IMR-90 (cell line): ENCODE measurements around the gene KRT27. TPM values are rescaled to one million over a fixed set of nuclear protein-coding genes. Genes with fewer than 3 reads are reported as not detected.

Experiments used
- ATAC-seq: fragments of 200-7000 bp; cut with Tn5 transposase; 2 replicates; pipeline ENCODE4 v1.9.1; 2020; ENCODE audit warnings: low read depth, mild to moderate bottlenecking, moderate library complexity
- BruUV-seq: library from RNA; stranded (reverse); fragments of 400-500 nt; replicated peaks from 2 replicates; lab custom pipeline; 2021; lab: Mats Ljungman, UMichigan
- CTCF ChIA-PET: fragments of 300-600 bp; formaldehyde crosslinking; extraction: SDS; loops from one replicate; lab custom pipeline; 2021; ENCODE audit warnings: antibody characterized with exemption; lab: Yijun Ruan, JAX
- POLR2A ChIA-PET: fragments of 300-600 bp; sonication (Branson Sonifier 250); formaldehyde crosslinking; loops from one replicate; lab custom pipeline; 2022; ENCODE audit warnings: antibody characterized with exemption; ENCODE audit not compliant: unreplicated experiment; lab: Charles Lee
- DNase-seq: peaks from one replicate; pipeline ENCODE4 v3.0.0; 2013
- H2AFZ ChIP-seq: replicated peaks from 2 replicates; pipeline ENCODE3; 2013; ENCODE audit warnings: low read length, mild to moderate bottlenecking; ENCODE audit not compliant: poor library complexity
- H2AK5ac ChIP-seq: 2 replicates; pipeline ENCODE4 v1.6.1; 2013; ENCODE audit warnings: low read depth, low read length, inconsistent platforms
- H2AK9ac ChIP-seq: replicated peaks from 2 replicates; pipeline ENCODE3; 2013; ENCODE audit warnings: mild to moderate bottlenecking, low read depth, low read length, moderate library complexity; ENCODE audit not compliant: poor library complexity
- H2BK120ac ChIP-seq: 2 replicates; pipeline ENCODE4 v1.6.1; 2013; ENCODE audit warnings: low read depth, low read length, inconsistent platforms
- H2BK15ac ChIP-seq: 3 replicates; pipeline ENCODE4 v1.6.1; 2013; ENCODE audit warnings: low read depth, low read length, inconsistent platforms
- H2BK20ac ChIP-seq: 2 replicates; pipeline ENCODE4 v1.6.1; 2013; ENCODE audit warnings: low read depth, mild to moderate bottlenecking, inconsistent platforms, low read length, moderate library complexity
- H2BK5ac ChIP-seq: 2 replicates; pipeline ENCODE4 v1.6.1; 2013; ENCODE audit warnings: mild to moderate bottlenecking, low read depth, low read length, inconsistent platforms; ENCODE audit not compliant: poor library complexity, severe bottlenecking
- H3K14ac ChIP-seq: replicated peaks from 2 replicates; pipeline ENCODE4 v1.6.1; 2013; ENCODE audit warnings: low read depth, low read length, inconsistent platforms
- H3K18ac ChIP-seq: 2 replicates; pipeline ENCODE4 v1.6.1; 2013; ENCODE audit warnings: low read depth, low read length, control low read depth
- H3K23ac ChIP-seq: 2 replicates; pipeline ENCODE4 v1.6.1; 2013; ENCODE audit warnings: low read depth, low read length, inconsistent platforms
- H3K27ac ChIP-seq: 2 replicates; pipeline ENCODE4 v1.5.1; 2013; ENCODE audit warnings: mild to moderate bottlenecking, control low read depth, low read length; ENCODE audit not compliant: insufficient read depth
- H3K27me3 ChIP-seq: 2 replicates; pipeline ENCODE4 v1.6.1; 2013; ENCODE audit warnings: low read length; ENCODE audit not compliant: control insufficient read depth, insufficient read depth
- H3K36me3 ChIP-seq: 2 replicates; pipeline ENCODE4 v1.6.1; 2013; ENCODE audit warnings: low read length, mixed read lengths; ENCODE audit not compliant: control insufficient read depth, insufficient read depth
- H3K4ac ChIP-seq: 2 replicates; pipeline ENCODE4 v1.6.1; 2013; ENCODE audit warnings: low read depth, low read length, inconsistent platforms
- H3K4me1 ChIP-seq: 2 replicates; pipeline ENCODE4 v1.6.1; 2013; ENCODE audit warnings: low read length, mixed read lengths; ENCODE audit not compliant: control insufficient read depth, insufficient read depth
- H3K4me2 ChIP-seq: 2 replicates; pipeline ENCODE4 v1.6.1; 2013; ENCODE audit warnings: low read depth, mild to moderate bottlenecking, control low read depth, low read length, moderate library complexity
- H3K4me3 ChIP-seq: 2 replicates; pipeline ENCODE4 v1.5.1; 2013; ENCODE audit warnings: low read depth, mild to moderate bottlenecking, control low read depth, low read length, moderate library complexity; ENCODE audit not compliant: insufficient read depth
- H3K56ac ChIP-seq: 2 replicates; pipeline ENCODE4 v1.6.1; 2013; ENCODE audit warnings: low read length, inconsistent platforms; ENCODE audit not compliant: insufficient read depth; ENCODE audit errors: extremely low read depth
- H3K79me1 ChIP-seq, 2 experiments: 2 replicates each; pipeline ENCODE4 v1.6.1; 2013; ENCODE audit warnings: low read length in 2 of 2, inconsistent platforms in 1 of 2, low read depth in 1 of 2
- H3K9ac ChIP-seq: 2 replicates; pipeline ENCODE4 v1.6.1; 2013; ENCODE audit warnings: low read depth, low read length, control low read depth
- H3K9me1 ChIP-seq: 2 replicates; pipeline ENCODE4 v1.6.1; 2013; ENCODE audit warnings: low read length, inconsistent platforms; ENCODE audit not compliant: insufficient read depth
- H3K9me3 ChIP-seq: 2 replicates; pipeline ENCODE4 v1.6.1; 2013; ENCODE audit warnings: low read length; ENCODE audit not compliant: control insufficient read depth, insufficient read depth
- H4K20me1 ChIP-seq: 2 replicates; pipeline ENCODE4 v1.6.1; 2013; ENCODE audit warnings: low read length, inconsistent platforms; ENCODE audit not compliant: insufficient read depth
- H4K5ac ChIP-seq: 2 replicates; pipeline ENCODE4 v1.6.1; 2013; ENCODE audit warnings: mild to moderate bottlenecking, low read depth, low read length, control low read depth
- H4K8ac ChIP-seq, 2 experiments: 2 replicates each; pipeline ENCODE4 v1.6.1; 2013; ENCODE audit warnings: low read depth in 2 of 2, low read length in 2 of 2, control low read depth in 1 of 2, inconsistent platforms in 1 of 2
- H4K91ac ChIP-seq: 2 replicates; pipeline ENCODE4 v1.6.1; 2013; ENCODE audit warnings: low read depth, low read length, inconsistent platforms; ENCODE audit not compliant: insufficient read depth
- BHLHE40 ChIP-seq: fragments of 150-350 bp; IDR thresholded peaks from 2 replicates; pipeline ENCODE4 v1.6.1; 2016; ENCODE audit warnings: mild to moderate bottlenecking, low read depth, low read length
- CEBPB ChIP-seq: IDR thresholded peaks from 2 replicates; pipeline ENCODE4 v1.6.1; 2012; ENCODE audit warnings: low read depth, low read length, improper control_type of control experiment
- CHD1 ChIP-seq: IDR thresholded peaks from 2 replicates; pipeline ENCODE4 v1.6.1; 2012; ENCODE audit warnings: low read depth, low read length, improper control_type of control experiment
- CTCF ChIP-seq: conservative IDR thresholded peaks from 2 replicates; pipeline ENCODE4 v1.5.1; 2012; ENCODE audit warnings: mild to moderate bottlenecking, low read depth, low read length, improper control_type of control experiment
- ELK1 ChIP-seq: fragments of 150-350 bp; IDR thresholded peaks from 2 replicates; pipeline ENCODE4 v1.6.1; 2016; ENCODE audit warnings: low read depth, mild to moderate bottlenecking, low read length, moderate library complexity, borderline replicate concordance
- FOS ChIP-seq: fragments of 150-350 bp; IDR thresholded peaks from 2 replicates; pipeline ENCODE4 v1.6.1; 2016; ENCODE audit warnings: low read depth, low read length
- MAFK ChIP-seq: IDR thresholded peaks from 2 replicates; pipeline ENCODE4 v1.6.1; 2012; ENCODE audit warnings: low read depth, low read length, improper control_type of control experiment
- MAZ ChIP-seq: IDR thresholded peaks from 2 replicates; pipeline ENCODE4 v1.6.1; 2012; ENCODE audit warnings: low read depth, mild to moderate bottlenecking, low read length, improper control_type of control experiment, moderate library complexity, borderline replicate concordance
- MXI1 ChIP-seq: IDR thresholded peaks from 2 replicates; pipeline ENCODE4 v1.6.1; 2012; ENCODE audit warnings: low read depth, mild to moderate bottlenecking, low read length, moderate library complexity, borderline replicate concordance
- NFE2L2 ChIP-seq: fragments of 150-350 bp; IDR thresholded peaks from 2 replicates; pipeline ENCODE4 v1.6.1; 2016; ENCODE audit warnings: low read depth, mild to moderate bottlenecking, low read length
- POLR2A ChIP-seq: IDR thresholded peaks from 2 replicates; pipeline ENCODE4 v1.6.1; 2012; ENCODE audit warnings: mild to moderate bottlenecking, low read depth, low read length
- RAD21 ChIP-seq: IDR thresholded peaks from 2 replicates; pipeline ENCODE4 v1.6.1; 2012; ENCODE audit warnings: low read length, improper control_type of control experiment
- RCOR1 ChIP-seq: IDR thresholded peaks from 2 replicates; pipeline ENCODE4 v1.6.1; 2012; ENCODE audit warnings: mild to moderate bottlenecking, low read length, improper control_type of control experiment; ENCODE audit not compliant: insufficient replicate concordance
- RFX5 ChIP-seq: IDR thresholded peaks from 2 replicates; pipeline ENCODE4 v1.8.0; 2012; ENCODE audit warnings: low read depth, mild to moderate bottlenecking, low read length, moderate library complexity
- SMC3 ChIP-seq: fragments of 150-350 bp; IDR thresholded peaks from 2 replicates; pipeline ENCODE4 v1.6.1; 2016; ENCODE audit warnings: low read depth, mild to moderate bottlenecking, antibody characterized with exemption, low read length, moderate library complexity
- USF2 ChIP-seq: fragments of 150-350 bp; IDR thresholded peaks from 2 replicates; pipeline ENCODE4 v1.6.1; 2017; ENCODE audit warnings: mild to moderate bottlenecking, antibody characterized with exemption, low read length, low read depth
- WGBS, 2 experiments: methylation state at CpG; one replicate each; pipeline versions ENCODE4 v1.1.5 to v1.1.7; 2013; ENCODE audit warnings: missing lambda C conversion rate in 2 of 2; ENCODE audit not compliant: insufficient read length in 1 of 2; ENCODE audit errors: extremely low coverage in 2 of 2; 5-methylcytosine and 5-hydroxymethylcytosine counted together
- dilution Hi-C: fragments of 300-500 bp; cut with HindIII; formaldehyde crosslinking; loops from one replicate; pipeline ENCODE4 v1.14.3; 2018; ENCODE audit warnings: low sequenced_read_pairs; ENCODE audit not compliant: unreplicated experiment
- in situ Hi-C: fragments of 300-500 bp; cut with MboI; formaldehyde crosslinking; loops from 3 replicates; pipeline ENCODE4 v1.14.3; 2019; ENCODE audit warnings: low sequenced_read_pairs, inconsistent platforms, mixed read lengths
- intact Hi-C: fragments of 100-400 bp; cut with micrococcal nuclease; formaldehyde crosslinking; loops from 2 replicates; pipeline ENCODE4 v1.10.0; 2022
- polyA plus RNA-seq, 3 experiments: library from polyadenylated mRNA; depleted of rRNA; stranded (reverse); fragments of >200 nt; gene quantifications; 2 replicates each; pipeline ENCODE4 v1.2.3, GENCODE V29; 2012; ENCODE audit warnings: low replicate concordance in 1 of 3
- total RNA-seq: library from RNA; depleted of rRNA; stranded (reverse); fragments of >200 nt; gene quantifications from 2 replicates; pipeline ENCODE4 v1.2.3, GENCODE V29; 2012

KRT27 gene
- total and polyA plus RNA-seq, 2 of the 4 experiments (the other 2 are of a cell fraction): not detected

GRCh38 chr17:40803617-40804082 lies 21.3 kb upstream of the KRT27 start:
- Histone ChIP-seq H2BK5ac (no peak overlapping the region), H3K23ac (no peak overlapping the region), H3K4me1 (no peaks in the 10 kb centered on the region), H2BK120ac (peak overlapping the region; percentile 13; the same call in 1 of the 2 replicates), H4K5ac (no peak overlapping the region), H3K56ac (no peak overlapping the region), H2AK5ac (peak overlapping the region; percentile 52; the same call in 1 of the 2 replicates), H3K4ac (no peak overlapping the region), H3K27me3 (peaks cover 25% of the 10 kb centered on the region), H4K20me1 (no peaks in the 10 kb centered on the region), H3K9me3 (no peaks in the 10 kb centered on the region), H4K91ac (no peak overlapping the region), H2BK15ac (no peak overlapping the region), H3K14ac (no peak overlapping the region), H3K27ac (no peak overlapping the region), H3K79me1 (no peaks in the 10 kb centered on the region), H4K8ac (no peak overlapping the region), H2AK9ac (peak overlapping the region; percentile 84), H3K9me1 (no peaks in the 10 kb centered on the region), H3K36me3 (no peaks in the 10 kb centered on the region), H2AFZ (peak overlapping the region; percentile 74), H3K4me2 (no peak overlapping the region), H3K18ac (no peak overlapping the region), H2BK20ac (0 out of 2 replicates have a peak overlapping the region, but pooled peaks have one; percentile 21), H3K9ac (no peak overlapping the region), H3K4me3 (no peak overlapping the region)
- TF ChIP-seq NFE2L2 (no peak), CEBPB (no peak), MAFK (0 out of 2 replicates have a peak, but pooled peaks have one; percentile 10), BHLHE40 (no peak), CTCF (peak; percentile 92), ELK1 (no peak), RCOR1 (no peak), RAD21 (peak; percentile 95), POLR2A (peak; percentile 42; the same call in 1 of the 2 replicates), FOS (no peak), USF2 (no peak), MAZ (no peak), RFX5 (no peak), MXI1 (no peak), SMC3 (peak; percentile 97), CHD1 (no peak)
- ATAC-seq (peak; percentile 100), DNase-seq (peak; percentile 66)
- ChIA-PET CTCF (interaction anchor here (0.5 to 2.3 kb wide), 2 partner anchors 12 to 859 kb away, joined by 3 to 15 read pairs; no protein-coding TSS in a partner anchor), POLR2A (no interaction called here)
- dilution Hi-C loops: no loop called here
- BruUV-seq: no TSS peak
- no CpG with 5 or more reads among the region's 13 CpGs for WGBS, 2 experiments
- intact Hi-C loops: loop anchor here (1.0 to 5.0 kb wide), 5 partner anchors 51 to 859 kb away; no protein-coding TSS in a partner anchor
- in situ Hi-C loops: loop anchor here (5.0 to 10.0 kb wide), 3 partner anchors 101 to 859 kb away; no protein-coding TSS in a partner anchor
